Fibroblast of lung (primary cell): ENCODE results near the gene FKBP9. TPM values are rescaled to one million over a fixed set of nuclear protein-coding genes. Genes with fewer than 3 reads are reported as not detected.

Experiments
- DNase-seq, 2 donors: peaks; one replicate each; pipeline versions ENCODE4 v3.0.0 to v3.0.0-alpha.2; 2010; ENCODE audit warnings: low read depth in 2 of 2
- H2AFZ ChIP-seq: 2 replicates; pipeline ENCODE4 v1.5.1; 2012; ENCODE audit warnings: low read length, control low read depth, inconsistent platforms
- H3K27ac ChIP-seq: 2 replicates; pipeline ENCODE4 v1.5.1; 2011; ENCODE audit warnings: low read length, control low read depth; ENCODE audit not compliant: insufficient read depth
- H3K27me3 ChIP-seq: 2 replicates; pipeline ENCODE4 v1.5.1; 2011; ENCODE audit warnings: mild to moderate bottlenecking, low read length; ENCODE audit not compliant: control insufficient read depth, insufficient read depth
- H3K36me3 ChIP-seq: 2 replicates; pipeline ENCODE4 v1.5.1; 2011; ENCODE audit warnings: low read length; ENCODE audit not compliant: control insufficient read depth, insufficient read depth
- H3K4me1 ChIP-seq: 2 replicates; pipeline ENCODE4 v1.5.1; 2011; ENCODE audit warnings: low read length; ENCODE audit not compliant: control insufficient read depth, insufficient read depth; ENCODE audit errors: extremely low read depth
- H3K4me2 ChIP-seq: 2 replicates; pipeline ENCODE4 v1.5.1; 2011; ENCODE audit warnings: low read length, control low read depth; ENCODE audit not compliant: insufficient read depth; ENCODE audit errors: extremely low read depth
- H3K4me3 ChIP-seq, 4 experiments: fragments of 200-600 bp in 1 of 4; sonication (generic) in 1 of 4; replicated peaks in 1 of 4; 2 replicates each; pipeline ENCODE4 v1.5.1; 2011 to 2016; ENCODE audit warnings: low read length in 4 of 4, low read depth in 3 of 4, mild to moderate bottlenecking in 3 of 4, control low read depth in 2 of 4, inconsistent platforms in 1 of 4, mixed read lengths in 1 of 4; ENCODE audit not compliant: insufficient read depth in 1 of 4; ENCODE audit errors: control extremely low read depth in 1 of 4
- H3K79me2 ChIP-seq: 2 replicates; pipeline ENCODE4 v1.5.1; 2012; ENCODE audit warnings: mild to moderate bottlenecking, low read length, inconsistent platforms; ENCODE audit not compliant: control insufficient read depth, insufficient read depth
- H3K9ac ChIP-seq: 2 replicates; pipeline ENCODE4 v1.5.1; 2011; ENCODE audit warnings: mild to moderate bottlenecking, low read length, control low read depth; ENCODE audit not compliant: insufficient read depth
- H3K9me3 ChIP-seq: 2 replicates; pipeline ENCODE4 v1.5.1; 2012; ENCODE audit warnings: low read depth, low read length; ENCODE audit not compliant: control insufficient read depth, insufficient read depth
- H4K20me1 ChIP-seq: 2 replicates; pipeline ENCODE4 v1.5.1; 2011; ENCODE audit warnings: low read length; ENCODE audit not compliant: control insufficient read depth, insufficient read depth; ENCODE audit errors: extremely low read depth
- CTCF ChIP-seq, 2 donors: IDR thresholded peaks in 1 of 2; conservative IDR thresholded peaks in 1 of 2; 1 replicate in 1 of 2; 2 replicates in 1 of 2; pipeline ENCODE4 v1.5.1; 2011 to 2012; ENCODE audit warnings: low read length in 2 of 2, control low read depth in 1 of 2, inconsistent platforms in 1 of 2, low read depth in 1 of 2, mild to moderate bottlenecking in 1 of 2
- EZH2 ChIP-seq: IDR thresholded peaks from 2 replicates; pipeline ENCODE4 v1.5.1; 2012; ENCODE audit warnings: low read length, control low read depth, mild to moderate bottlenecking; ENCODE audit errors: missing control alignments
- polyA minus RNA-seq: library from RNA; depleted of rRNA, polyadenylated mRNA; stranded (reverse); fragments of >200 nt; gene quantifications from 2 replicates; pipeline ENCODE4 v1.2.3, GENCODE V29; 2011; ENCODE audit warnings: low replicate concordance
- polyA plus RNA-seq, 2 donors: library from polyadenylated mRNA; depleted of rRNA in 1 of 2; stranded (reverse) in 1 of 2; unstranded in 1 of 2; fragments of >200 nt; gene quantifications; 2 replicates each; pipeline ENCODE4 v1.2.1, GENCODE V29; 2011 to 2012; ENCODE audit warnings: missing spikeins in 1 of 2
- total RNA-seq: library from RNA; depleted of rRNA; stranded (reverse); fragments of >200 nt; gene quantifications from 2 replicates; pipeline ENCODE4 v1.2.1, GENCODE V29; 2014

The FKBP9 gene
- total RNA-seq (242 and 274 TPM in 2 replicates), polyA plus RNA-seq (207 and 230 TPM in 2 replicates), polyA minus RNA-seq (57.3 and 81.3 TPM in 2 replicates)
- 154 and 183 TPM in 2 replicates for polyA plus RNA-seq (2012)

- H3K36me3 ChIP-seq = no peaks in the 10 kb centered on the region
- H3K4me2 ChIP-seq = peak within 1 kb of the TSS; percentile 95
- TF ChIP-seq EZH2 (no peak), CTCF (conservative IDR thresholded peaks at IDR 0.05 in 1 of 2, IDR thresholded peaks at IDR 0.05 in 1 of 2; ENCODE audit: low read depth in 1 of 2, low read length in 2 of 2) (no peak)
- peak within 1 kb of the TSS; percentile 92 for H3K27ac ChIP-seq
- no peaks in the 10 kb centered on the region for H3K9me3 ChIP-seq
- no peaks in the 10 kb centered on the region for H3K4me1 ChIP-seq
- H2AFZ ChIP-seq = peak within 1 kb of the TSS; percentile 95
- peak within 1 kb of the TSS; percentile 90 for H3K9ac ChIP-seq
- H3K27me3 ChIP-seq = no peaks in the 10 kb centered on the region
- peak; percentile 86 to 88 for DNase-seq
- peak within 1 kb of the TSS; percentile 75 to 91 (median 82) for H3K4me3 ChIP-seq
- H4K20me1 ChIP-seq = no peaks in the 10 kb centered on the region
- peaks cover 16% of the 10 kb centered on the region for H3K79me2 ChIP-seq
Observed at GRCh38 chr7:32957326-32958045, at the start of gene FKBP9. Gene FKBP9, plus strand, starts transcription at chr7:32957440. Its CDS starts 134 bp downstream, at chr7:32957574.

GRCh38 chr7:32910195-32910594 is 47.0 kb upstream of the FKBP9 start:
- Histone ChIP-seq H3K9me3 (no peaks in the 10 kb centered on the region), H3K36me3 (no peaks in the 10 kb centered on the region), H3K27ac (no peak overlapping the region), H3K9ac (no peak overlapping the region), H4K20me1 (no peaks in the 10 kb centered on the region), H3K79me2 (no peaks in the 10 kb centered on the region), H3K4me2 (no peak overlapping the region), H3K4me1 (no peaks in the 10 kb centered on the region), H3K4me3 (no peak overlapping the region), H3K27me3 (no peaks in the 10 kb centered on the region), H2AFZ (no peak overlapping the region)
- no peak for DNase-seq
- TF ChIP-seq EZH2 = no peak
- TF ChIP-seq CTCF (conservative IDR thresholded peaks at IDR 0.05 in 1 of 2, IDR thresholded peaks at IDR 0.05 in 1 of 2; ENCODE audit: low read depth in 1 of 2, low read length in 2 of 2) = no peak

GRCh38 chr7:32914184-32914583 is 43.1 kb upstream of the FKBP9 start:
- Histone ChIP-seq H3K4me2 (no peak overlapping the region), H3K4me1 (no peaks in the 10 kb centered on the region), H3K27ac (no peak overlapping the region), H3K79me2 (no peaks in the 10 kb centered on the region), H3K4me3 (no peak overlapping the region), H3K9ac (no peak overlapping the region), H4K20me1 (no peaks in the 10 kb centered on the region), H3K36me3 (no peaks in the 10 kb centered on the region), H3K9me3 (no peaks in the 10 kb centered on the region), H2AFZ (no peak overlapping the region), H3K27me3 (no peaks in the 10 kb centered on the region)
- TF ChIP-seq EZH2 (no peak), CTCF (conservative IDR thresholded peaks at IDR 0.05 in 1 of 2, IDR thresholded peaks at IDR 0.05 in 1 of 2; ENCODE audit: low read depth in 1 of 2, low read length in 2 of 2) (peak in 1 of 2 donors; percentile 9)
- no peak for DNase-seq
